GM19395 (cell line): Measurements from ENCODE around the gene SYNDIG1.
"Not testable (repeated sequence)": the region's sequence is repeated elsewhere in the genome, so short reads cannot be mapped to it uniquely, and the experiment has no call there.

ENCODE experiments used
- ATAC-seq: cut with Tn5 transposase; IDR thresholded peaks from one replicate; pipeline ENCODE4 v1.9.1; 2021; ENCODE audit warnings: mild to moderate bottlenecking, moderate library complexity; ENCODE audit not compliant: unreplicated experiment

Gene SYNDIG1

DNA sequence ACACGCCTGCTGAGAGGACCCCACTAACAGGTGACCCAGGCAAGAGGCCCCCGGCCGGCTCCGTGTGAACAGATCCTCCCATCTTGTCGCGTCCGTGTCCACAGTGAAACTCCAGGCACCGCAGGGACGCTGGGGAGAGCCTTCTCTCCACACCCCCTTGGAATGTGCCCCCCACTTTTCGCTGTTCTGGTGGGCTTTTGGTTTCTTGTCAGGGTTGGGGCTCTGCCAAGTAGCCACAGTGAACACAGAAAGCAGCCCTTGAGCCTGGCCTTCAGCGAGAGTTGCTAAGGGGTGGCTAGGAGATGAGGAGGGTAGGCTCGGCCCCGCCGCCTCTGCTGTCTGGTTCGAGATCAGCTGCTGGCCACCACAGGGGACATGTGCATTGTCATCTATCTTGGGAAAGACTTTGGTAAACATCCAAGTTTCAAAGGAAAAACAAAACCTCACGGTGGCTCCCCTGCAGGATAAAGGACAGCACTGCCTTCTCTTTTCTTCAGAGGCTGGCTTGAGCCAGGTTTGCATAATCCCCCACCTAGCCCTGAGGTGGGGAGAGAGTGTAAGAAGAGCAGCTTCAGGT lies 22.7 kb downstream of the SYNDIG1 start:
- no peak for ATAC-seq

DNA sequence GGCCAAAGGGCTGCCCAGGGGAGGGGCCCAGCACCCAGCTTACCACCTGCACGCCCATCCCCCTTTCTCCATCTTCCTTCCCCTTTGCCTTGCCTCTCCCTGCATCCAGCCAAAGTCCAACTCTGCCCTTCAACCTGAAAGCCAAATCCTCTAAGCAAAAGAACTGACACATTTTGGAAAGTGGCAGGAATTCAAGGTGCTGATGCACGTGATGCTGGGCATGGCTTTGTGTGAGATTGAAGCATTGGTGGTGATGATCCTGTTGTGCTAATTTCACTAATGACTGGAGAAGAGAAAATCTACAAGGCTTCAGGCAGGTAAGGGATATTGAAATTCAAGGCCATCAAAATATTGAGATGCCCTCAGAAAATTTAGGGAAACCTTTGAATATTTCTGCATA lies 23.3 kb downstream of the SYNDIG1 start:
- ATAC-seq, result no peak

GRCh38 chr20:24493181-24493580 lies 23.8 kb downstream of the SYNDIG1 start:
- no peak for ATAC-seq

DNA sequence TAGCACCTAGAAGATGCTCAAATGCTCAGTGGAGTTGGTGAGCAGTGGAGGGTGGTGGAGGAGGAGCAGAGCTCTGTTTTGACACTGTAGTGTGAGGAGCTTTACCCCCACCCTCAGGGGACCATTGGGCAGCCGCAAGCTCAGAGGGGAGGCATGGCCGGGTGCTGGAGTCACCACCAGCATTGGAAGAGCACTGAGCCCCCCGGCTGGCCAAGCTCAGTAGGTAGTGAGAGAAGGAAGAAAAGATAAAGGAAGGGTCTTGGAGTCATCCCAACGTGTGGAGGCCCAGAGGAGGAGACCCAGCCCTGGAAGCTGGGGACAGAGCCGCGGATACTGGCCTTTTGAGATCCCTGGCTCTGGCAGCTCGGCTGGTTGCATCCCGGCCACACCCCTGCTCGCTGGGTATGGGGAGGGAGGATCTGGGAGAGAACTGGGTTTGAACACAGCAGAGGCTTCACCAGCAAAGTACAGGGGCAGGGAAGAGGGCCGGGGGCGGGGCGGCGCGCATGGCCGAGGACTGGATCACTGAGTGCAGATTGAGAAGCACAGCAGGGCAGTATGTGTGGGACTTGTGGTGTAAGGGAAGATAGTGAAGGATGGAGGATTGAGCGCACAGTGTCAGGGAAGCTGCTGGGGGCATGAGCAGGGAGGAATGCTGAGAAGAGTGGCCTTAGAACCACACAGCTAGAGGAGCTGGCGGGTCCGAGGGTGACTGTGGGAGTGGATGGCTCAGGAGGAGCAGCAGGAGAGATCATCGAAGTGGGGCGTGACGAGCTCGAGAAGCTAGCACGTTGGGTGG lies 24.4 kb downstream of the SYNDIG1 start:
- no peak for ATAC-seq

DNA sequence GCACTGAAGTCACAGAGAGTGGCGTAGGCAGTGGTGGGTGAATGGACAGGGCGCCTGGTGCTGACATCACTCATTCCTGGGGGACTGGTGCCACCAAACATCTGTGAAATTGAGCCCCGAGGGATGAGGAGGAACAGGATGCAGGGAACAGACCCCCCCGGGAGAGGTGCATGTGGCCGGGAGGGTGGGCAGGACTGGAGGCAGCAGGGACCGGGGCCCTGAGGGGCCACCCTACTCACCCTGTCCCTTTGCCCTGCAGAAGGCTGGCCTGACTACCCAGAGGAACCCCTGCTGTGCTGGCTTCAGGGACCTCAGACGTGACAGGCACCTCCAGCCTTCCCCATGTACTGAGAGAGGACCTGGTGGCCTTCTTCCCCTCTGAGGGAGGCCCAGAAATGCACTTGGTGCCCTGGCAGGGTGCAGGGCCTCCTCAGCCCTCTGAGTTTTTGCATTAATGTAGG lies 25.1 kb downstream of the SYNDIG1 start:
- no peak for ATAC-seq

DNA sequence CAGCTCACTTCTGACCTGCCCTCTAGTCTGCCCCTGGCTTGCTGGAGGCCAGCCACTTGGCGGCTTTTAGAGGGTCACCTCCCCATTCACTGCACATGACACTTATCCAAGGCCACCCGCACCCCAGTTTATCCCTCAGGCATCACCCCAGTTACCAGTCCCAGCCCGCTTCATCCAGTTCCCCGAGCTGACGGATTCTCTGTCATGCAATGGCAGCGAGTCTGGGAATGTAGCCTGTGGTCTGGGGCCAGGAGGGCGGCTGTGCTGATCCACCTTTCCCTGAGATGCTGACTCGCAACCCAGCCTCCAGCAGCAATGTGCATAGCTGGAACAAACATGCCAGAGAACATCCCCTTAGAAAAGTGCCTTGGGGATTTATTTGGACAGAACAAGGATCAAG lies 25.8 kb downstream of the SYNDIG1 start:
- ATAC-seq, result no peak

GRCh38 chr20:24497851-24498250 lies 28.4 kb downstream of the SYNDIG1 start:
- ATAC-seq, result no peak

GRCh38 chr20:24498641-24499040 lies 29.2 kb downstream of the SYNDIG1 start:
- ATAC-seq, result no peak

DNA sequence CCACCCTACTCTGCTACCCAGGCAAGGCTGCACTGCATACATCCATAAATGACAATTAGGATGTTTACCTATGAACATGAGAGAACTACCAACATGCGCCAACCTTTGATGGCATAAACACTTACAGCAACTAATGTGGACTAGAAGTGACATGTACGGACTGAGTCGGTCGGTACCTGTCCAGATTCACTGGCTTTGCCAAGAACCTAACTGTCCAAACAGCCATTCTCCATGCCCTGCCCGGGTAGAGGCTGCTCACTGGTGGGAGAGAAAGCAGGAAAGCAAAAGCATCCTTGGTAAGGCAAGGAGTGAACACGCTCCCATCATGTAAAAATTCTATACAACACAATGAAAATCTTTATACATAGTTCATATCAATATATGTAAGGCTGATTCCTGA lies 30.0 kb downstream of the SYNDIG1 start:
- no peak for ATAC-seq

- no peak for ATAC-seq
Observed at GRCh38 chr20:24501764-24502556, 32.5 kb downstream of the SYNDIG1 start.

DNA sequence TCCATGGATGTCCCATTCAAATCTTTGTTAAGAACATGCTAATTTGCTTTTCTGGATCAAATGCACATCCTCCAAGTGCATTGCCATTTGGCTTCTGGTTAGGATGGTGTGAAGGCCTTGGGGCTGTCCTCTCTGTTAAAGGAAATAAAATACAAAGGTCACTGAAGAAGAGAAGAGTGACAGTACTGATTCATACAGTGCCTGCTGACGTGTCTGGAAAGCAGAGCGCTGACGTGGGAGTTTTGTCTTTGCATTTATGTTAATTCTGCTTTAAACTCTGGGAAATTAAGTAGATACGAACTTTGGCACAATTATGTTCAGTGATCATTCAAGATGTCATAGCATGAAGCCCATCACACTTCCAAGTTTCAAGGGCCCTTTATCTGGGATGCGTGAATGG lies 33.2 kb downstream of the SYNDIG1 start:
- no peak for ATAC-seq

- no peak for ATAC-seq
Observed at GRCh38 chr20:24503352-24503931, 34.0 kb downstream of the SYNDIG1 start.

- no peak for ATAC-seq
Observed at GRCh38 chr20:24504331-24505285, 35.2 kb downstream of the SYNDIG1 start.

GRCh38 chr20:24506146-24506545 lies 36.7 kb downstream of the SYNDIG1 start:
- no peak for ATAC-seq

GRCh38 chr20:24506696-24507095 lies 37.3 kb downstream of the SYNDIG1 start:
- no peak for ATAC-seq

GRCh38 chr20:24507182-24507853 lies 37.9 kb downstream of the SYNDIG1 start:
- no peak for ATAC-seq

GRCh38 chr20:24512441-24512840 lies 43.0 kb downstream of the SYNDIG1 start:
- not testable (repeated sequence) for ATAC-seq

DNA sequence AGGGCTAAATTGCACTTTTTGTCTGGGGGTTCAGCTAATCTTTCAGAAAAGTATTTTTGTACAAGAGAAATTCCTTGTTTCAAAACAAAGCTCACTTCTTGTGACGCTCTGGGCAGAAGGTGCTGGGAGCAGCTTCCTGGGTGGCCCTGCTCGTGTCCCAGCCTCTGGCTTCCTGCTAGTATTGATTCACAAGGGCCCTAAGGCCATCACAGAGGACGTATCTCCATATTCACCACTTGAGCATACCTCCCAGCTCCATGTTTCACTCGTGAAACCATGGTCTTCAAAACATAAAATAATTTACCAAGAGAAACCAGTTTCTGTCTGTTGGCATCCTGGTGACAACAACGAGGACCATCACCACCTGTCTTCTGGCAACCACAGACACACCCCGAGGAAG lies 49.1 kb downstream of the SYNDIG1 start:
- no peak for ATAC-seq

DNA sequence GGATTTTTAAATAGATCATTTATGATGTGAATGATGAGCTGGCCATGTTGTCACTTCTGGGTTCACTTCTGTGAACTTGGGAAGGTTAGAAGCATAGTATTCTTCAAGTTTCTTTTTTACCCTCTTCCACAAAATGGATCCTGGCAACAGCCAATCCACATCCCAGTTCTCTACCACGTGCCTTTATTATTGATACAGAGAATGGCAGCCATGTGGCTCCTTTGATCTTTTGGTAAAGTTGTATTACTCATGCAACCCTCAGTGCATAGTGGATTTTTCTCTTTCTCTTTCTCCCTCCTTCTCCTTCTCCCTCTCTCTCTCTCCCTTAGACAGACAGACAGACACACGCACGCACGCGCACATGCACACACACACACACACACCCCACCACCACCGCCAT lies 50.0 kb downstream of the SYNDIG1 start:
- no peak for ATAC-seq

- no peak for ATAC-seq
Observed at GRCh38 chr20:24521032-24521431, 51.6 kb downstream of the SYNDIG1 start.
